A549 (cell line): Measurements from ENCODE around the gene IL21R. TPM values are rescaled to one million over a fixed set of nuclear protein-coding genes. Genes with fewer than 3 reads are reported as not detected.

Experiments used
- ATAC-seq, 2 experiments: fragments of 200-7000 bp in 1 of 2; fragments of >200 bp in 1 of 2; cut with Nextera tagmentation in 1 of 2; cut with Tn5 transposase in 1 of 2; 3 replicates each; pipeline versions ENCODE4 v1.8.0 to v1.9.1; 2018 to 2020; ENCODE audit warnings: mild to moderate bottlenecking in 1 of 2, moderate library complexity in 1 of 2
- CTCF ChIA-PET: fragments of 300-600 bp; sonication (Branson Sonifier 250); formaldehyde crosslinking; extraction: SDS; loops from one replicate; lab custom pipeline; 2021; ENCODE audit warnings: antibody characterized with exemption, inconsistent platforms; lab: Yijun Ruan, JAX
- POLR2A ChIA-PET: fragments of 350-600 bp; formaldehyde crosslinking; extraction: SDS; loops from one replicate; lab custom pipeline; 2021; ENCODE audit warnings: antibody characterized with exemption, inconsistent platforms; lab: Yijun Ruan, JAX
- DNase-seq, 2 experiments: peaks; one replicate each; pipeline versions ENCODE4 v3.0.0 to v3.0.0-alpha.2; 2011 to 2016; ENCODE audit warnings: low read depth in 1 of 2, low spot score in 1 of 2
- FAIRE-seq: peaks from 2 replicates; lab custom pipeline; 2011; peaks lifted over from hg19 to GRCh38; lab: Jason Lieb, UNC
- H3K27ac ChIP-seq, 2 experiments: fragments of >200 bp; sonication (Bioruptor Twin); formaldehyde crosslinking; 3 replicates each; pipeline ENCODE4 v1.5.1; 2016 to 2017
- H3K4me1 ChIP-seq: fragments of >200 bp; sonication (Bioruptor Twin); formaldehyde crosslinking; 3 replicates; pipeline ENCODE4 v1.6.1; 2016
- H3K4me2 ChIP-seq: fragments of >200 bp; sonication (Bioruptor Twin); formaldehyde crosslinking; 3 replicates; pipeline ENCODE4 v1.6.1; 2016
- H3K4me3 ChIP-seq: fragments of >200 bp; sonication (Bioruptor Twin); formaldehyde crosslinking; 3 replicates; pipeline ENCODE4 v1.5.1; 2016
- H3K9me3 ChIP-seq: fragments of >200 bp; sonication (Bioruptor Twin); formaldehyde crosslinking; 3 replicates; pipeline ENCODE4 v1.6.1; 2016
- BHLHE40 ChIP-seq: IDR thresholded peaks from 2 replicates; pipeline ENCODE4 v1.6.1; 2012; ENCODE audit warnings: low read depth, low read length, inconsistent platforms
- CHD2 ChIP-seq: fragments of 150-350 bp; IDR thresholded peaks from 2 replicates; pipeline ENCODE4 v1.6.1; 2014; ENCODE audit warnings: low read length; ENCODE audit not compliant: partially characterized antibody
- ESRRA ChIP-seq: fragments of 150-350 bp; IDR thresholded peaks from 2 replicates; pipeline ENCODE4 v1.6.1; 2014; ENCODE audit warnings: mild to moderate bottlenecking, low read length, borderline replicate concordance
- FOSB ChIP-seq: fragments of 250-450 bp; sonication (Bioruptor Pico); IDR thresholded peaks from 2 replicates; pipeline ENCODE4 v1.5.0; 2020; ENCODE audit warnings: mild to moderate bottlenecking, moderate library complexity
- FOXS1 ChIP-seq: fragments of 250-450 bp; sonication (Bioruptor Pico); IDR thresholded peaks from 2 replicates; pipeline ENCODE4 v1.5.0; 2020; ENCODE audit warnings: mild to moderate bottlenecking, moderate library complexity
- GATA3 ChIP-seq: IDR thresholded peaks from 2 replicates; pipeline ENCODE4 v1.6.1; 2012; ENCODE audit warnings: borderline replicate concordance
- HDAC2 ChIP-seq: fragments of 200-600 bp; sonication (generic); IDR thresholded peaks from 2 replicates; pipeline ENCODE4 v1.6.1; 2016
- HOXA7 ChIP-seq: fragments of 250-450 bp; sonication (Bioruptor Pico); IDR thresholded peaks from 2 replicates; pipeline ENCODE4 v1.5.0; 2020; ENCODE audit warnings: mild to moderate bottlenecking, moderate library complexity
- JUN ChIP-seq, 2 experiments: fragments of >200 bp; sonication (Bioruptor Twin); formaldehyde crosslinking; IDR thresholded peaks; 2 replicates in 1 of 2; 3 replicates in 1 of 2; pipeline ENCODE4 v1.6.1; 2016 to 2017
- MYC ChIP-seq: IDR thresholded peaks from 2 replicates; pipeline ENCODE4 v1.6.1; 2012; ENCODE audit warnings: mild to moderate bottlenecking, inconsistent platforms, low read length, improper control_type of control experiment, borderline replicate concordance
- NFE2L2 ChIP-seq: fragments of 150-350 bp; conservative IDR thresholded peaks from 2 replicates; pipeline ENCODE4 v1.6.1; 2014; ENCODE audit warnings: low read length
- NR3C1 ChIP-seq: fragments of >200 bp; sonication (Bioruptor Twin); formaldehyde crosslinking; IDR thresholded peaks from 3 replicates; pipeline ENCODE4 v1.6.1; 2017
- POLR2A ChIP-seq: IDR thresholded peaks from 2 replicates; pipeline ENCODE4 v1.6.1; 2012; ENCODE audit warnings: mild to moderate bottlenecking, low read length
- POLR2AphosphoS2 ChIP-seq: conservative IDR thresholded peaks from 2 replicates; pipeline ENCODE4 v1.6.1; 2012; ENCODE audit warnings: low read length, improper control_type of control experiment, inconsistent platforms
- RAD21 ChIP-seq, 2 experiments: fragments of >200 bp in 1 of 2; sonication (Bioruptor Twin) in 1 of 2; formaldehyde crosslinking in 1 of 2; IDR thresholded peaks in 1 of 2; conservative IDR thresholded peaks in 1 of 2; 2 replicates in 1 of 2; 3 replicates in 1 of 2; pipeline ENCODE4 v1.6.1; 2012 to 2018; ENCODE audit warnings: inconsistent platforms in 1 of 2
- RARB ChIP-seq: fragments of 250-450 bp; sonication (Bioruptor Pico); IDR thresholded peaks from 2 replicates; pipeline ENCODE4 v1.8.0; 2021; ENCODE audit warnings: mild to moderate bottlenecking, moderate library complexity
- RNF2 ChIP-seq: fragments of 200-600 bp; sonication (generic); IDR thresholded peaks from 2 replicates; pipeline ENCODE4 v1.6.1; 2016; ENCODE audit warnings: low read depth, mild to moderate bottlenecking, antibody characterized with exemption, moderate library complexity, borderline replicate concordance
- SREBF2 ChIP-seq: fragments of 450-650 bp; IDR thresholded peaks from 2 replicates; pipeline ENCODE4 v1.6.1; 2014; ENCODE audit warnings: mild to moderate bottlenecking, moderate library complexity
- ZC3H11A ChIP-seq: fragments of 450-650 bp; IDR thresholded peaks from 2 replicates; pipeline ENCODE4 v1.6.1; 2014; ENCODE audit warnings: antibody characterized with exemption, mild to moderate bottlenecking
- ZNF302 ChIP-seq: fragments of 250-450 bp; sonication (Bioruptor Pico); IDR thresholded peaks from 2 replicates; pipeline ENCODE4 v1.9.0; 2021; ENCODE audit warnings: inconsistent platforms, mild to moderate bottlenecking, moderate library complexity
- ZSCAN20 ChIP-seq: fragments of 250-450 bp; sonication (Bioruptor Pico); IDR thresholded peaks from 2 replicates; pipeline ENCODE4 v1.8.0; 2022; ENCODE audit warnings: mild to moderate bottlenecking, moderate library complexity
- WGBS: methylation state at CpG from one replicate; pipeline ENCODE4 v1.1.6; 2017; ENCODE audit errors: missing lambda C conversion rate; 5-methylcytosine and 5-hydroxymethylcytosine counted together
- polyA plus RNA-seq, 4 experiments: library from polyadenylated mRNA; depleted of rRNA in 3 of 4; stranded (reverse); fragments of >200 nt; fragmentation: RNase III in 1 of 4; extraction: RNeasy Plus Mini Kit Qiagen cat#74134 plus additional on column Dnase treatment in 1 of 4; gene quantifications; 2 replicates in 3 of 4; 3 replicates in 1 of 4; pipeline ENCODE4 v1.2.3, GENCODE V29; 2011 to 2017
- TF ChIP-seq, protein P1 (sequence below): fragments of 250-450 bp; sonication (Bioruptor Pico); IDR thresholded peaks from 2 replicates; pipeline ENCODE4 v1.5.0; 2021; ENCODE audit warnings: mild to moderate bottlenecking, moderate library complexity, borderline replicate concordance
- TF ChIP-seq, protein P2 (sequence below): fragments of 450-650 bp; IDR thresholded peaks from 2 replicates; pipeline ENCODE4 v1.6.1; 2014; ENCODE audit warnings: antibody characterized with exemption
- TF ChIP-seq, protein P3 (sequence below): IDR thresholded peaks from 2 replicates; pipeline ENCODE4 v1.6.1; 2012
- TF ChIP-seq, protein P4 (sequence below): fragments of >200 bp; sonication (Bioruptor Twin); formaldehyde crosslinking; IDR thresholded peaks from 3 replicates; pipeline ENCODE4 v1.5.1; 2016
- TF ChIP-seq, protein P5 (sequence below): fragments of >200 bp; sonication (Bioruptor Twin); formaldehyde crosslinking; IDR thresholded peaks from 2 replicates; pipeline ENCODE4 v1.6.1; 2016

The IL21R gene
- polyA plus RNA-seq, 2 of the 4 experiments (the other 2 are of a cell fraction): 0.04 to 0.09 TPM

DNA sequence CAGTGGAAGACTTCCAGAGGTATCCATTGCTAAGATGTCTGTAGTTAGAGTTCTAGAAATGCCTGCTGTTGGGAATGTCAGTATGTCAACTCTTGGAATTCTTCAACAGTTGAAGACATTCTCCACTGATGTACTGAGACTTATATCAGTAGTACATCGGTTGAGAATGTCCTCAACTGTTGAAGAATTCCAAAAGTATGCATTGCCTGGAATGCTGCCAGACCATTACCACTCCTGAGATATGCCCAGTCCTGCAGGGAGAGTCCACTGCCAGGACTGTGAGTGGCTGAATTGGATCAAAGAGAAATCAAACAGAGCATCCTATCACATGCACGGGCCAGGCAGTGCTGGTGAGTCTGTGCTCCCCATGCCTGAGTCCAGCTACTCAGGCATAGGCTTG is 42.0 kb downstream of the IL21R start:
- TF ChIP-seq BHLHE40: no peak
- TF ChIP-seq HDAC2: no peak
- TF ChIP-seq ZSCAN20: no peak
- TF ChIP-seq, protein P1, sequence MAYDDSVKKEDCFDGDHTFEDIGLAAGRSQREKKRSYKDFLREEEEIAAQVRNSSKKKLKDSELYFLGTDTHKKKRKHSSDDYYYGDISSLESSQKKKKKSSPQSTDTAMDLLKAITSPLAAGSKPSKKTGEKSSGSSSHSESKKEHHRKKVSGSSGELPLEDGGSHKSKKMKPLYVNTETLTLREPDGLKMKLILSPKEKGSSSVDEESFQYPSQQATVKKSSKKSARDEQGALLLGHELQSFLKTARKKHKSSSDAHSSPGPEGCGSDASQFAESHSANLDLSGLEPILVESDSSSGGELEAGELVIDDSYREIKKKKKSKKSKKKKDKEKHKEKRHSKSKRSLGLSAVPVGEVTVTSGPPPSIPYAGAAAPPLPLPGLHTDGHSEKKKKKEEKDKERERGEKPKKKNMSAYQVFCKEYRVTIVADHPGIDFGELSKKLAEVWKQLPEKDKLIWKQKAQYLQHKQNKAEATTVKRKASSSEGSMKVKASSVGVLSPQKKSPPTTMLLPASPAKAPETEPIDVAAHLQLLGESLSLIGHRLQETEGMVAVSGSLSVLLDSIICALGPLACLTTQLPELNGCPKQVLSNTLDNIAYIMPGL: no peak
- no peak for TF ChIP-seq NFE2L2
- TF ChIP-seq, protein P2, sequence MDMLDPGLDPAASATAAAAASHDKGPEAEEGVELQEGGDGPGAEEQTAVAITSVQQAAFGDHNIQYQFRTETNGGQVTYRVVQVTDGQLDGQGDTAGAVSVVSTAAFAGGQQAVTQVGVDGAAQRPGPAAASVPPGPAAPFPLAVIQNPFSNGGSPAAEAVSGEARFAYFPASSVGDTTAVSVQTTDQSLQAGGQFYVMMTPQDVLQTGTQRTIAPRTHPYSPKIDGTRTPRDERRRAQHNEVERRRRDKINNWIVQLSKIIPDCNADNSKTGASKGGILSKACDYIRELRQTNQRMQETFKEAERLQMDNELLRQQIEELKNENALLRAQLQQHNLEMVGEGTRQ: no peak
- no peak for TF ChIP-seq HOXA7 (CRISPR knock-in tag)
- no peak for TF ChIP-seq MYC
- no peak for TF ChIP-seq NR3C1
- no peak for TF ChIP-seq FOSB (CRISPR knock-in tag)
- no peak for TF ChIP-seq FOXS1
- no peak for TF ChIP-seq SREBF2
- no peak for TF ChIP-seq RNF2
- TF ChIP-seq ZC3H11A: no peak
- POLR2A ChIA-PET: no interaction called here
- Histone ChIP-seq H3K4me3 (no peak overlapping the region), H3K4me2 (no peak overlapping the region), H3K4me1 (no peaks in the 10 kb centered on the region), H3K9me3 (peaks cover 19% of the 10 kb centered on the region), H3K27ac (no peak overlapping the region)
- 5% methylated on average over 2 of the region's 2 CpGs for WGBS
- ATAC-seq: no peak
- FAIRE-seq: no peak
- CTCF ChIA-PET: interaction anchor here (0.9 to 1.6 kb wide), 2 partner anchors 209 to 284 kb away, joined by 3 to 5 read pairs; no protein-coding TSS in a partner anchor
- no peak for DNase-seq

DNA sequence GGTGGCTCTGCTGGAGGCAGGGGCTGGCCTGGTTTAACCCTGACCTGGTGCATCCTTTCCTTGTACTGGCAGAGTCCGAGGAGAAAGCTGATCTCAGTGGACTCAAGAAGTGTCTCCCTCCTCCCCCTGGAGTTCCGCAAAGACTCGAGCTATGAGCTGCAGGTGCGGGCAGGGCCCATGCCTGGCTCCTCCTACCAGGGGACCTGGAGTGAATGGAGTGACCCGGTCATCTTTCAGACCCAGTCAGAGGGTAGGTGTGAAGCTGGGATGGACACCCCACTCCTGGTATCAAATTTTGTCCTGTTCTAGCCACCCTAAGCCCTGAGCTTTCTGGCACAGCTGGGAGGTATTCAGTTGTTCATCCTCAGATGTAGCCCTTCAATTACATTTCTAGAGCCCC is 42.5 kb downstream of the IL21R start:
- ATAC-seq (no peak), FAIRE-seq (no peak), DNase-seq (no peak)
- 37% methylated on average over 5 of the region's 5 CpGs for WGBS
- Histone ChIP-seq H3K4me1 (no peaks in the 10 kb centered on the region), H3K27ac (no peak overlapping the region), H3K4me2 (no peak overlapping the region), H3K9me3 (peaks cover 19% of the 10 kb centered on the region), H3K4me3 (no peak overlapping the region)
- ChIA-PET POLR2A (no interaction called here), CTCF (interaction anchor here (1.5 to 1.6 kb wide), 2 partner anchors 12 to 209 kb away, joined by 3 to 5 read pairs; no protein-coding TSS in a partner anchor)
- TF ChIP-seq ZC3H11A (no peak), FOXS1 (no peak), ZNF302 (no peak), MYC (no peak)
- TF ChIP-seq, protein P3, sequence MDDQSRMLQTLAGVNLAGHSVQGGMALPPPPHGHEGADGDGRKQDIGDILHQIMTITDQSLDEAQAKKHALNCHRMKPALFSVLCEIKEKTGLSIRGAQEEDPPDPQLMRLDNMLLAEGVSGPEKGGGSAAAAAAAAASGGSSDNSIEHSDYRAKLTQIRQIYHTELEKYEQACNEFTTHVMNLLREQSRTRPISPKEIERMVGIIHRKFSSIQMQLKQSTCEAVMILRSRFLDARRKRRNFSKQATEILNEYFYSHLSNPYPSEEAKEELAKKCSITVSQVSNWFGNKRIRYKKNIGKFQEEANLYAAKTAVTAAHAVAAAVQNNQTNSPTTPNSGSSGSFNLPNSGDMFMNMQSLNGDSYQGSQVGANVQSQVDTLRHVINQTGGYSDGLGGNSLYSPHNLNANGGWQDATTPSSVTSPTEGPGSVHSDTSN: no peak

DNA sequence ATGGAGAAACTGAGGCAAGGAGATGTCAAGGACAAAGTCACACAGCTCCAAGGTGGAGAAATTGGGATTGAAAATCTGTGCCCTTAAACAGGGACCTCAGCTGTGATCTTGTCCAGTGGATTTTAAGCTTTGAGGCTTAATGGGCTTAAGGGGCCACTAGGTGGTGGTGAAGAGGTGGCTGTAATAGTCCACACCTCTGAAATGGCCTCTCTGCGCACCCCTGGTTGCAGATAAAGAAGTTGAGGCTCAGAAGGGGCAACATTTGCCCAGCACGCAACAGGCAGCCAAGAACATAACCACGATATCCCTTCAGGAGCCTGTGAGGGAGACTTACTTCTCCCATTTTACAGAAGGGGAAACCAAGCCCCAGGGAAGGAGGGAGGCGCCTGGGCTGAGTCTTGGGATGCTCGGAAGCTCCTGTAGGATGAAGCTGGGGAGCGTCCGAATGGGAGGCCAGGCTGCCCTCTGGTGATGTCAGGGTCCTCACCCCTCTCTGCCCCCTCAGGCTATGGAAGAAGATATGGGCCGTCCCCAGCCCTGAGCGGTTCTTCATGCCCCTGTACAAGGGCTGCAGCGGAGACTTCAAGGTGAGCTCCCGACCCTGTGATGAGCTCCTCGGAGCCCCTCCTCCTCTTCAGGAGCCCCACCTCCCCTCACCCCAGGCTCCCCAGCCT is 43.7 kb downstream of the IL21R start:
- FAIRE-seq (no peak), ATAC-seq (no peak), DNase-seq (no peak)
- WGBS: 48% methylated on average over 9 of the region's 12 CpGs
- ChIA-PET CTCF (interaction anchor here (1.5 kb wide), 1 partner anchor 11 kb away, joined by 3 read pairs; no protein-coding TSS in a partner anchor), POLR2A (no interaction called here)
- Histone ChIP-seq H3K9me3 (peaks cover 19% of the 10 kb centered on the region), H3K27ac (no peak overlapping the region), H3K4me1 (no peaks in the 10 kb centered on the region), H3K4me3 (no peak overlapping the region), H3K4me2 (no peak overlapping the region)
- TF ChIP-seq FOXS1 (no peak), HOXA7 (CRISPR knock-in tag) (no peak), CHD2 (no peak), POLR2A (no peak), RARB (CRISPR knock-in tag) (no peak), POLR2AphosphoS2 (no peak), ZC3H11A (no peak), ESRRA (no peak), RAD21 (conservative IDR thresholded peaks at IDR 0.05 in 1 of 2, IDR thresholded peaks at IDR 0.05 in 1 of 2) (no peak), GATA3 (no peak), JUN (IDR thresholded peaks at IDR 0.05) (no peak)
- TF ChIP-seq, protein P4, sequence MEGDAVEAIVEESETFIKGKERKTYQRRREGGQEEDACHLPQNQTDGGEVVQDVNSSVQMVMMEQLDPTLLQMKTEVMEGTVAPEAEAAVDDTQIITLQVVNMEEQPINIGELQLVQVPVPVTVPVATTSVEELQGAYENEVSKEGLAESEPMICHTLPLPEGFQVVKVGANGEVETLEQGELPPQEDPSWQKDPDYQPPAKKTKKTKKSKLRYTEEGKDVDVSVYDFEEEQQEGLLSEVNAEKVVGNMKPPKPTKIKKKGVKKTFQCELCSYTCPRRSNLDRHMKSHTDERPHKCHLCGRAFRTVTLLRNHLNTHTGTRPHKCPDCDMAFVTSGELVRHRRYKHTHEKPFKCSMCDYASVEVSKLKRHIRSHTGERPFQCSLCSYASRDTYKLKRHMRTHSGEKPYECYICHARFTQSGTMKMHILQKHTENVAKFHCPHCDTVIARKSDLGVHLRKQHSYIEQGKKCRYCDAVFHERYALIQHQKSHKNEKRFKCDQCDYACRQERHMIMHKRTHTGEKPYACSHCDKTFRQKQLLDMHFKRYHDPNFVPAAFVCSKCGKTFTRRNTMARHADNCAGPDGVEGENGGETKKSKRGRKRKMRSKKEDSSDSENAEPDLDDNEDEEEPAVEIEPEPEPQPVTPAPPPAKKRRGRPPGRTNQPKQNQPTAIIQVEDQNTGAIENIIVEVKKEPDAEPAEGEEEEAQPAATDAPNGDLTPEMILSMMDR: no peak
- TF ChIP-seq, protein P2: no peak
- TF ChIP-seq, protein P5, sequence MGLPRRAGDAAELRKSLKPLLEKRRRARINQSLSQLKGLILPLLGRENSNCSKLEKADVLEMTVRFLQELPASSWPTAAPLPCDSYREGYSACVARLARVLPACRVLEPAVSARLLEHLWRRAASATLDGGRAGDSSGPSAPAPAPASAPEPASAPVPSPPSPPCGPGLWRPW: no peak
